Neural cell (in vitro differentiated cells): ENCODE measurements around the gene PLD5.

Source experiments
- EZH2 ChIP-seq: fragments of 200-600, 300-800 bp; shearing (Covaris generic), sonication (generic); IDR thresholded peaks from 2 replicates; pipeline ENCODE4 v1.6.1; 2014; ENCODE audit warnings: antibody characterized with exemption, low read length, borderline replicate concordance, mild to moderate bottlenecking; ENCODE audit not compliant: insufficient read depth, poor library complexity, severe bottlenecking
- MXI1 ChIP-seq: fragments of 450-650 bp; conservative IDR thresholded peaks from 2 replicates; pipeline ENCODE4 v1.6.1; 2014; ENCODE audit warnings: antibody characterized with exemption, mild to moderate bottlenecking; ENCODE audit not compliant: poor library complexity, severe bottlenecking
- POLR2AphosphoS5 ChIP-seq: IDR thresholded peaks from 2 replicates; pipeline ENCODE4 v1.6.1; 2012
- SMC3 ChIP-seq: fragments of 450-650 bp; conservative IDR thresholded peaks from 2 replicates; pipeline ENCODE4 v1.6.1; 2014; ENCODE audit warnings: antibody characterized with exemption, mild to moderate bottlenecking, moderate library complexity; ENCODE audit not compliant: poor library complexity
- TF ChIP-seq, protein P1 (sequence below): fragments of 450-650 bp; IDR thresholded peaks from 2 replicates; pipeline ENCODE4 v1.5.1; 2014; ENCODE audit warnings: antibody characterized with exemption, mild to moderate bottlenecking, moderate library complexity; ENCODE audit not compliant: poor library complexity, severe bottlenecking
- TF ChIP-seq, protein P2 (sequence below): IDR thresholded peaks from 2 replicates; pipeline ENCODE4 v1.6.1; 2012; ENCODE audit warnings: borderline replicate concordance

DNA sequence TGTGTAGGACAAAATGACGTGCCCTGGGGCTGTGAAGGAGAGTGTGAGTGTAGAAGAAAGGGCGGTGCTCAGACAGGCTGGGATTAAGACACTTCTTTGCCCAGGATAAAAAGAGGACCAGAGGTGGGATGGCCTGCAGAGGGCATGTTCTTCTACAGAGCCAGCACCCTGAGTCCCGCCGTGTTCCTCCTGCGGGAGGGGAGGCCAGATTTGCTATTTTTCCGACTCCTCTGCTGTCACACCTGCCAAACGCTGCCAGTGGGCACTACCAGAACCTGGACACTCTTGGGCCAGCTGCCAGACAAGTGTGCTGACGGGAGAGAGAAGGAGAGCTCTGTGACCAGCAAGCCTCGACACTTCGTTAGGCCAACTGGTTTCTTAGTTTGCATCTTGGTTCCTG lies 206.4 kb downstream of the PLD5 start:
- TF ChIP-seq, protein P1, sequence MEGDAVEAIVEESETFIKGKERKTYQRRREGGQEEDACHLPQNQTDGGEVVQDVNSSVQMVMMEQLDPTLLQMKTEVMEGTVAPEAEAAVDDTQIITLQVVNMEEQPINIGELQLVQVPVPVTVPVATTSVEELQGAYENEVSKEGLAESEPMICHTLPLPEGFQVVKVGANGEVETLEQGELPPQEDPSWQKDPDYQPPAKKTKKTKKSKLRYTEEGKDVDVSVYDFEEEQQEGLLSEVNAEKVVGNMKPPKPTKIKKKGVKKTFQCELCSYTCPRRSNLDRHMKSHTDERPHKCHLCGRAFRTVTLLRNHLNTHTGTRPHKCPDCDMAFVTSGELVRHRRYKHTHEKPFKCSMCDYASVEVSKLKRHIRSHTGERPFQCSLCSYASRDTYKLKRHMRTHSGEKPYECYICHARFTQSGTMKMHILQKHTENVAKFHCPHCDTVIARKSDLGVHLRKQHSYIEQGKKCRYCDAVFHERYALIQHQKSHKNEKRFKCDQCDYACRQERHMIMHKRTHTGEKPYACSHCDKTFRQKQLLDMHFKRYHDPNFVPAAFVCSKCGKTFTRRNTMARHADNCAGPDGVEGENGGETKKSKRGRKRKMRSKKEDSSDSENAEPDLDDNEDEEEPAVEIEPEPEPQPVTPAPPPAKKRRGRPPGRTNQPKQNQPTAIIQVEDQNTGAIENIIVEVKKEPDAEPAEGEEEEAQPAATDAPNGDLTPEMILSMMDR: no peak
- TF ChIP-seq POLR2AphosphoS5 (no peak), EZH2 (no peak), MXI1 (no peak), SMC3 (no peak)
- TF ChIP-seq, protein P2, sequence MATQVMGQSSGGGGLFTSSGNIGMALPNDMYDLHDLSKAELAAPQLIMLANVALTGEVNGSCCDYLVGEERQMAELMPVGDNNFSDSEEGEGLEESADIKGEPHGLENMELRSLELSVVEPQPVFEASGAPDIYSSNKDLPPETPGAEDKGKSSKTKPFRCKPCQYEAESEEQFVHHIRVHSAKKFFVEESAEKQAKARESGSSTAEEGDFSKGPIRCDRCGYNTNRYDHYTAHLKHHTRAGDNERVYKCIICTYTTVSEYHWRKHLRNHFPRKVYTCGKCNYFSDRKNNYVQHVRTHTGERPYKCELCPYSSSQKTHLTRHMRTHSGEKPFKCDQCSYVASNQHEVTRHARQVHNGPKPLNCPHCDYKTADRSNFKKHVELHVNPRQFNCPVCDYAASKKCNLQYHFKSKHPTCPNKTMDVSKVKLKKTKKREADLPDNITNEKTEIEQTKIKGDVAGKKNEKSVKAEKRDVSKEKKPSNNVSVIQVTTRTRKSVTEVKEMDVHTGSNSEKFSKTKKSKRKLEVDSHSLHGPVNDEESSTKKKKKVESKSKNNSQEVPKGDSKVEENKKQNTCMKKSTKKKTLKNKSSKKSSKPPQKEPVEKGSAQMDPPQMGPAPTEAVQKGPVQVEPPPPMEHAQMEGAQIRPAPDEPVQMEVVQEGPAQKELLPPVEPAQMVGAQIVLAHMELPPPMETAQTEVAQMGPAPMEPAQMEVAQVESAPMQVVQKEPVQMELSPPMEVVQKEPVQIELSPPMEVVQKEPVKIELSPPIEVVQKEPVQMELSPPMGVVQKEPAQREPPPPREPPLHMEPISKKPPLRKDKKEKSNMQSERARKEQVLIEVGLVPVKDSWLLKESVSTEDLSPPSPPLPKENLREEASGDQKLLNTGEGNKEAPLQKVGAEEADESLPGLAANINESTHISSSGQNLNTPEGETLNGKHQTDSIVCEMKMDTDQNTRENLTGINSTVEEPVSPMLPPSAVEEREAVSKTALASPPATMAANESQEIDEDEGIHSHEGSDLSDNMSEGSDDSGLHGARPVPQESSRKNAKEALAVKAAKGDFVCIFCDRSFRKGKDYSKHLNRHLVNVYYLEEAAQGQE: no peak
